K562 (cell line): ENCODE measurements around the gene TCAP. TPM values are rescaled to one million over a fixed set of nuclear protein-coding genes. Genes with fewer than 3 reads are reported as not detected.

Source experiments
- ATAC-seq: fragments of 200-7000 bp; cut with Tn5 transposase; 3 replicates; pipeline ENCODE4 v1.9.1; 2020; ENCODE audit warnings: moderate library complexity
- BruUV-seq: library from RNA; stranded (reverse); fragments of 400-500 nt; replicated peaks from 2 replicates; lab custom pipeline; 2021; lab: Mats Ljungman, UMichigan
- CTCF ChIA-PET: fragments of 300-600 bp; formaldehyde crosslinking; extraction: SDS; loops from one replicate; lab custom pipeline; 2021; ENCODE audit warnings: low intra/inter-chr PET ratio; lab: Yijun Ruan, JAX
- POLR2A ChIA-PET: fragments of 300-600, 350-650 bp; sonication (Branson Sonifier 250); formaldehyde crosslinking; extraction: SDS; loops from one replicate; lab custom pipeline; 2021; ENCODE audit warnings: antibody characterized with exemption, inconsistent platforms; lab: Yijun Ruan, JAX
- DNase-seq, 4 experiments: peaks; one replicate each; pipeline versions ENCODE4 v3.0.0 to v3.0.0-alpha.2; 2011 to 2018; ENCODE audit warnings: low spot score in 3 of 4, mixed read lengths in 3 of 4; ENCODE audit errors: extremely low read depth in 1 of 4
- FAIRE-seq: peaks from 2 replicates; lab custom pipeline; 2011; peaks lifted over from hg19 to GRCh38; lab: Jason Lieb, UNC
- H2AFZ ChIP-seq: 2 replicates; pipeline ENCODE4 v1.6.0; 2011; ENCODE audit warnings: low read depth, low read length, control low read depth, inconsistent platforms
- H3K27ac ChIP-seq: fragments of 200-600 bp; 3 replicates; pipeline ENCODE4 v1.8.0; 2011; ENCODE audit warnings: low read depth, mild to moderate bottlenecking, control low read depth, inconsistent platforms, low read length, moderate library complexity, mixed read lengths; ENCODE audit errors: extremely low read depth
- H3K27me3 ChIP-seq, 2 experiments: fragments of 300-600 bp in 1 of 2; 2 replicates in 1 of 2; 3 replicates in 1 of 2; pipeline versions ENCODE4 v1.6.0 to v1.8.0; 2011; ENCODE audit warnings: inconsistent platforms in 2 of 2, low read length in 2 of 2, mild to moderate bottlenecking in 1 of 2, mixed read lengths in 1 of 2, moderate library complexity in 1 of 2; ENCODE audit not compliant: control insufficient read depth in 2 of 2, insufficient read depth in 2 of 2
- H3K36me3 ChIP-seq: fragments of 300-600 bp; 3 replicates; pipeline ENCODE4 v1.8.0; 2011; ENCODE audit warnings: mild to moderate bottlenecking, low read length, inconsistent platforms; ENCODE audit not compliant: control insufficient read depth, insufficient read depth
- H3K4me1 ChIP-seq, 2 experiments: fragments of 200-600 bp in 1 of 2; replicated peaks in 1 of 2; 2 replicates in 1 of 2; 3 replicates in 1 of 2; pipeline versions ENCODE4 v1.5.1 to v1.8.0; 2011; ENCODE audit warnings: inconsistent platforms in 2 of 2, low read length in 2 of 2, mild to moderate bottlenecking in 1 of 2, mixed read lengths in 1 of 2, moderate library complexity in 1 of 2; ENCODE audit not compliant: control insufficient read depth in 2 of 2, insufficient read depth in 2 of 2
- H3K4me2 ChIP-seq: 2 replicates; pipeline ENCODE4 v1.6.1; 2011; ENCODE audit warnings: low read length, control low read depth, inconsistent platforms, mixed read lengths; ENCODE audit not compliant: insufficient read depth
- H3K4me3 ChIP-seq: fragments of 200-600 bp; sonication (generic), shearing (Covaris generic); 2 replicates; pipeline ENCODE4 v1.5.1; 2016; ENCODE audit warnings: control low read depth, inconsistent platforms
- H3K79me2 ChIP-seq: fragments of 200-600 bp; 3 replicates; pipeline ENCODE4 v1.8.0; 2011; ENCODE audit warnings: low read length, inconsistent platforms; ENCODE audit not compliant: control insufficient read depth, insufficient read depth
- H3K9ac ChIP-seq, 2 experiments: 2 replicates each; pipeline versions ENCODE4 v1.6.0 to v1.6.1; 2011; ENCODE audit warnings: low read depth in 2 of 2, low read length in 2 of 2, control low read depth in 1 of 2, inconsistent platforms in 1 of 2, mild to moderate bottlenecking in 1 of 2, mixed read lengths in 1 of 2; ENCODE audit not compliant: insufficient read depth in 1 of 2
- H3K9me1 ChIP-seq: one replicate; pipeline ENCODE4 v1.6.0; 2011; ENCODE audit warnings: inconsistent platforms, mild to moderate bottlenecking, low read length, moderate library complexity; ENCODE audit not compliant: control insufficient read depth, insufficient read depth
- H3K9me3 ChIP-seq: replicated peaks from 2 replicates; pipeline ENCODE4 v1.5.1; 2011; ENCODE audit warnings: low read depth, low read length, inconsistent platforms; ENCODE audit not compliant: control insufficient read depth, insufficient read depth
- H4K20me1 ChIP-seq: replicated peaks from 2 replicates; pipeline ENCODE4 v1.6.1; 2011; ENCODE audit warnings: low read length, inconsistent platforms, mixed read lengths; ENCODE audit not compliant: control insufficient read depth, insufficient read depth
- ATF6 ChIP-seq: sonication (generic); formaldehyde crosslinking; IDR thresholded peaks from 2 replicates; pipeline ENCODE4 v1.4.0; 2020; ENCODE audit warnings: mild to moderate bottlenecking, missing genetic modification reagents
- CSDE1 ChIP-seq, 2 experiments: fragments of 450-650 bp; IDR thresholded peaks; 2 replicates each; pipeline ENCODE4 v1.6.1; 2016; ENCODE audit warnings: mild to moderate bottlenecking in 1 of 2
- ELK1 ChIP-seq: sonication (generic); formaldehyde crosslinking; IDR thresholded peaks from 2 replicates; pipeline ENCODE4 v1.8.1; 2022; ENCODE audit warnings: missing genetic modification reagents
- HMGXB4 ChIP-seq: sonication (generic); formaldehyde crosslinking; IDR thresholded peaks from 2 replicates; pipeline ENCODE4 v1.8.1; 2023; ENCODE audit warnings: mild to moderate bottlenecking, missing genetic modification reagents
- KDM5B ChIP-seq: fragments of 200-600 bp; sonication (generic); IDR thresholded peaks from 2 replicates; pipeline ENCODE4 v1.6.1; 2012; ENCODE audit warnings: low read depth, mild to moderate bottlenecking, moderate library complexity, low read length, control low read depth, inconsistent platforms; ENCODE audit not compliant: insufficient replicate concordance
- KLF6 ChIP-seq: fragments of 250-450 bp; sonication (Bioruptor Pico); IDR thresholded peaks from 2 replicates; pipeline ENCODE4 v1.4.0; 2020; ENCODE audit warnings: mild to moderate bottlenecking, moderate library complexity, borderline replicate concordance
- PKNOX1 ChIP-seq: fragments of 450-650 bp; IDR thresholded peaks from 2 replicates; pipeline ENCODE4 v1.6.1; 2016
- RFX1 ChIP-seq: fragments of 450-650 bp; IDR thresholded peaks from 2 replicates; pipeline ENCODE4 v1.6.1; 2016; ENCODE audit warnings: mild to moderate bottlenecking, moderate library complexity
- THAP7 ChIP-seq: fragments of 250-450 bp; sonication (Bioruptor Pico); IDR thresholded peaks from 2 replicates; pipeline ENCODE4 v1.5.0; 2021
- ZNF511 ChIP-seq: sonication (generic); formaldehyde crosslinking; IDR thresholded peaks from 2 replicates; pipeline ENCODE4 v1.8.0; 2022; ENCODE audit warnings: mild to moderate bottlenecking, missing genetic modification reagents
- ZNF696 ChIP-seq: fragments of 250-450 bp; sonication (Bioruptor Pico); conservative IDR thresholded peaks from 2 replicates; pipeline ENCODE4 v1.4.0; 2020; ENCODE audit warnings: mild to moderate bottlenecking, moderate library complexity
- ZNF707 ChIP-seq: fragments of 250-450 bp; sonication (Bioruptor Pico); conservative IDR thresholded peaks from 2 replicates; pipeline ENCODE4 v1.8.0; 2022; ENCODE audit warnings: inconsistent platforms, mild to moderate bottlenecking, moderate library complexity
- WGBS: fragments of 100-300 bp; shearing (Covaris generic); methylation state at CpG from one replicate; pipeline ENCODE4 v1.1.6; 2016; ENCODE audit warnings: low coverage, mixed read lengths; ENCODE audit not compliant: insufficient coverage; ENCODE audit errors: missing lambda C conversion rate; 5-methylcytosine and 5-hydroxymethylcytosine counted together
- in situ Hi-C: fragments of 300-500 bp; cut with MboI; formaldehyde crosslinking; loops from 4 replicates; pipeline ENCODE4 v1.15.0; 2018; ENCODE audit warnings: inconsistent platforms, mixed read lengths
- intact Hi-C: fragments of 100-400 bp; cut with micrococcal nuclease; formaldehyde crosslinking; loops from 2 replicates; pipeline ENCODE4 v1.14.2; 2022
- polyA plus RNA-seq, 8 experiments: library from polyadenylated mRNA; depleted of rRNA in 4 of 8; stranded (reverse) in 5 of 8; unstranded in 3 of 8; fragments of >200 nt; fragmentation: Nextera tagmentation in 2 of 8; fragmentation: Illumina TruSeq in 1 of 8; extraction: Ambion mirVana in 2 of 8; extraction: Trizol in 1 of 8; gene quantifications; 2 replicates each; pipeline versions ENCODE4 v1.2.1 to v1.2.3, GENCODE V29; 2011 to 2014; ENCODE audit warnings: inconsistent platforms in 1 of 8, missing spikeins in 1 of 8
- total RNA-seq, 7 experiments: library from RNA; depleted of rRNA in 6 of 7; stranded (reverse); fragments of >200 nt in 6 of 7; fragmentation: Illumina TruSeq in 2 of 7; extraction: Trizol in 2 of 7; gene quantifications; 2 replicates each; pipeline versions ENCODE4 v1.2.1 to v1.2.3, GENCODE V29; 2011 to 2021; ENCODE audit warnings: low replicate concordance in 1 of 7

The TCAP gene
- total and polyA plus RNA-seq, 9 of the 15 experiments (the other 6 are each of a cell fraction or from before 2014, with no cell fraction given): 0.33 to 1.4 (median 0.82) TPM; not detected in 2

- ChIA-PET POLR2A (interaction anchor here (0.6 to 1.6 kb wide), 7 partner anchors 11 to 637 kb away, joined by 3 to 4 read pairs (median 3); partner anchors contain the start of gene PNMT), CTCF (no interaction called here)
- Histone ChIP-seq H2AFZ (peak overlapping the region; percentile 87), H3K4me2 (peak overlapping the region; percentile 95), H3K4me1 (peaks cover 7 to 12% of the 10 kb centered on the region in 2 experiments; a peak in 4 of 5 replicates), H3K27ac (peak overlapping the region; percentile 78), H3K36me3 (no peaks in the 10 kb centered on the region), H3K79me2 (peaks cover 7% of the 10 kb centered on the region; the same call in 2 of the 3 replicates), H4K20me1 (no peaks in the 10 kb centered on the region), H3K9me1 (no peaks in the 10 kb centered on the region), H3K4me3 (peak overlapping the region; percentile 50), H3K9me3 (no peaks in the 10 kb centered on the region), H3K9ac (peak overlapping the region; percentile 53 to 75; a peak in 3 of 4 replicates), H3K27me3 (no peaks in the 10 kb centered on the region)
- intact Hi-C loops (loop anchor here (5.0 kb wide), 1 partner anchor 43 kb away; the partner anchor contains the start of gene MIEN1), in situ Hi-C loops (no loop called here)
- ATAC-seq (no peak), DNase-seq (no peak), FAIRE-seq (no peak)
- WGBS: 4% methylated on average over 3 of the region's 3 CpGs
- no TSS peak for BruUV-seq
- TF ChIP-seq THAP7 (CRISPR knock-in tag) (no peak), CSDE1 (IDR thresholded peaks at IDR 0.05) (0 out of 4 replicates have a peak, but pooled peaks of 1 of the 2 experiments have one; percentile 2), ATF6 (CRISPR knock-in tag) (no peak), PKNOX1 (no peak), RFX1 (no peak), ZNF707 (CRISPR knock-in tag) (no peak), KDM5B (no peak), KLF6 (CRISPR knock-in tag) (no peak), ZNF511 (no peak), ELK1 (CRISPR knock-in tag) (no peak), ZNF696 (no peak), HMGXB4 (CRISPR knock-in tag) (no peak)
Observed at GRCh38 chr17:39688945-39689344, 23.8 kb downstream of the TCAP start.
